ENCODE measurements around the gene MTOR. TPM values are rescaled to one million over a fixed set of nuclear protein-coding genes. Genes with fewer than 3 reads are reported as not detected.

The MTOR gene
- total RNA-seq (2021; fragmentation: NEBNext Ultra II Directional; extraction: Animal tissue kit (Norgen Biotek cat#: 25700)) (75.7 and 76.8 TPM in 2 replicates), polyA plus RNA-seq (2011; rRNA removed) (43.6 and 44.2 TPM in 2 replicates), polyA minus RNA-seq (2011; rRNA and poly(A)+ RNA removed) (144 and 175 TPM in 2 replicates)
- 47.2 TPM for polyA plus RNA-seq (2011; cell fraction: cytosol; rRNA removed)
- 103 TPM for polyA plus RNA-seq (2011; cell fraction: nucleus; rRNA removed)
- polyA plus RNA-seq (2012, experiment 1 of 2) = 61.6 to 68.2 TPM (median 64.5 TPM) in 4 replicates
- polyA plus RNA-seq (2012, experiment 2 of 2) = 6.3 TPM
- 31.7 TPM for polyA plus RNA-seq (2013, experiment 1 of 2)
- 28.2 TPM for polyA plus RNA-seq (2013, experiment 2 of 2)
- polyA minus RNA-seq (2011; cell fraction: cytosol; rRNA and poly(A)+ RNA removed) = 53.1 TPM
- polyA minus RNA-seq (2011; cell fraction: nucleus; rRNA and poly(A)+ RNA removed) = 83.0 TPM
- long read RNA-seq, experiment 1, full-length matches to known transcripts = 2 of 47 reads
- long read RNA-seq, experiment 1, partial matches to known transcripts = 34 of 47 reads
- long read RNA-seq, experiment 1, other reads (novel, unspliced or antisense) = 11 of 47 reads
- long read RNA-seq, experiment 2, partial matches to known transcripts = 0 of 1 reads
- long read RNA-seq, experiment 2, other reads (novel, unspliced or antisense) = 1 of 1 reads

DNA sequence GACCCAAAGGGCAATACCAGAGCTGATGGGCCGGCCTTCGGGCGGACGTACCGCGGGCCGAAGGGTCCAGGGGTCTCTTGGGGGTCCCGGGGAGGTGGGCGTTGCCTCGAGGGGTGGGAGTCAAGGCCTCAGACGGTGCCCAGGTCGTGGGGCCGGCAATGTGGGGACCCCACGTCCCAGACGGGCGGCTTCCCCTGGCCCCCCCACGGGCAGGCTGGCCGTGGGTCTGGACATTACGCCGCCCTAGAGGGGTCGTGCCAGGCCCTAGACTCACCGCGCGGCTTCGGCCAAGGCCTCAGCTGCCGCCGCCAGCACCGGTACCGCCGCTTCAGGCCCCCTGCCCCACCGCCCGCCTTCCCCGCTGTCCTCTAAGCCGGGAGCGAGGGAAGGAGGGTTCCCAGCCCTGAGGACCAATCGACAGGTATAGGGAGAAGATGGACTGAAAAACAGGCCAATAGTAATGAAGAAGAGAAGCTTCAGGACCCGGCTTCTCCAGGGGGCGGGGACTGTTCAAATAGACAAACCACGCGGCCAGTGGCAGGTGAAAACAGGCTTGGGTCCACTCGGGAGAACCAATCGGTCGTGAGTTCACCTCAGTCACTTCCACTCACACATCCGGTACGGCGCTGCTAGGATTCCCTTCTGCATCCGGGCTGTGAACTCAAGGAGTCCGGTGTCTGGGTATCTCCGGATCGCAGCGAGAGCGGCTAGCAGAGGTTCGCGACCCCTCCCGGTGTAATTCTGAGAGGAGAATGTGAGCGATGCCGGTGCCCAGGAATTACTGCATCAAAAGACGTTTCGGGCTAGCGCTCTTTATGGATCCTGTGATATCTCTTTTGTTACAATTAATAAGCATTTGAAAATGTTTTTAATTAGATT is at the start of gene MTOR:
Gene MTOR (minus strand): TSS at position 381 of the 879 bp plus-strand sequence. CDS start 3,142 bp downstream, outside the sequence.
- H2AK5ac ChIP-seq (ENCODE audit: low read depth, low read length) = no peak within 1 kb of the TSS
- H3K4me3 ChIP-seq (ENCODE audit: extremely low read depth in 1 of 4, insufficient read depth in 2 of 4, low read depth in 3 of 4, low read length in 4 of 4) = peak within 1 kb of the TSS; percentile 86 to 90 (median 88)
- H3K23ac ChIP-seq (ENCODE audit: insufficient read length) = no peak within 1 kb of the TSS
- H4K20me1 ChIP-seq (replicated peaks in 1 of 2; ENCODE audit: control insufficient read depth in 1 of 2, insufficient read depth in 2 of 2, low read length in 2 of 2) = no peaks in the 10 kb centered on the region
- CTCF ChIA-PET (ENCODE audit: partially characterized antibody) = interaction anchor here (0.9 to 3.9 kb wide), 7 partner anchors 10 to 383 kb away, joined by 3 to 19 read pairs (median 4); partner anchors contain the start of gene UBIAD1
- FAIRE-seq = peak; percentile 92
- H2BK5ac ChIP-seq (ENCODE audit: low read depth, low read length) = no peak within 1 kb of the TSS
- peak within 1 kb of the TSS; percentile 71 for H3K18ac ChIP-seq (ENCODE audit: extremely low read depth, low read length)
- no peak within 1 kb of the TSS for H4K91ac ChIP-seq (replicated peaks; ENCODE audit: insufficient read length, low read length)
- H4K8ac ChIP-seq (ENCODE audit: extremely low read depth, insufficient read depth, low read length) = peak within 1 kb of the TSS; percentile 92; the same call in 1 of the 2 replicates
- H3K4ac ChIP-seq (replicated peaks; ENCODE audit: insufficient read length, low read depth, low read length) = no peak within 1 kb of the TSS
- H2AFZ ChIP-seq (ENCODE audit: low read length) = 0 out of 2 replicates have a peak within 1 kb of the TSS, but pooled peaks have one; percentile 37
- no peak within 1 kb of the TSS for H2BK15ac ChIP-seq (ENCODE audit: low read length)
- peak within 1 kb of the TSS; percentile 42 for H3K56ac ChIP-seq (replicated peaks; ENCODE audit: insufficient read length, low read depth, low read length)
- no peak within 1 kb of the TSS for H3K14ac ChIP-seq (ENCODE audit: insufficient read length)
- no peak within 1 kb of the TSS for H2BK20ac ChIP-seq (ENCODE audit: low read length)
- peaks cover 2% of the 10 kb centered on the region; the same call in 1 of the 2 replicates for H3K23me2 ChIP-seq (ENCODE audit: low read depth, low read length)
- peak; percentile 94 to 98 for DNase-seq (ENCODE audit: low read depth in 1 of 2, low spot score in 2 of 2)
- peak within 1 kb of the TSS; percentile 79 to 95 (median 81); a peak in 6 of 7 replicates for H3K9ac ChIP-seq (replicated peaks in 1 of 4; ENCODE audit: extremely low read depth in 1 of 4, low read depth in 3 of 4, low read length in 3 of 4)
- no peaks in the 10 kb centered on the region for H3K9me3 ChIP-seq (ENCODE audit: insufficient read depth in 2 of 2, low read depth in 1 of 2, low read length in 1 of 2)
- H3K4me1 ChIP-seq (replicated peaks in 1 of 4; ENCODE audit: control insufficient read depth in 3 of 4, insufficient read depth in 4 of 4, low read length in 3 of 4) = no peaks in the 10 kb centered on the region; a peak in 1 of 7 replicates
- H2BK12ac ChIP-seq (ENCODE audit: low read depth, low read length) = 0 out of 2 replicates have a peak within 1 kb of the TSS, but pooled peaks have one; percentile 3
- peak within 1 kb of the TSS; percentile 81 to 91 for H3K4me2 ChIP-seq (ENCODE audit: insufficient read depth in 1 of 2, low read depth in 2 of 2, low read length in 2 of 2)
- WGBS, 2 experiments (ENCODE audit: extremely low coverage in 1 of 2, insufficient coverage in 1 of 2, insufficient read length in 1 of 2, insufficient replicate concordance in 2 of 2, low coverage in 1 of 2, low lambda C conversion rate in 2 of 2, missing lambda C conversion rate in 1 of 2) = 2% methylated on average over 37 of the region's 60 CpGs; no CpG with 5 or more reads in 1 of the 2 experiments
- no peaks in the 10 kb centered on the region for H3K79me1 ChIP-seq (ENCODE audit: low read depth, low read length)
- peaks cover 0 to 13% of the 10 kb centered on the region in 2 experiments; a peak in 2 of 4 replicates for H3K79me2 ChIP-seq (ENCODE audit: control insufficient read depth in 1 of 2, insufficient read depth in 2 of 2, low read length in 2 of 2)
- H3K27ac ChIP-seq (ENCODE audit: low read depth, low read length) = peak within 1 kb of the TSS; percentile 60; the same call in 1 of the 2 replicates
- H3K27me3 ChIP-seq (replicated peaks in 1 of 4; ENCODE audit: control insufficient read depth in 3 of 4, extremely low read depth in 1 of 4, insufficient read depth in 3 of 4, low read length in 3 of 4) = no peaks in the 10 kb centered on the region
- H3K36me3 ChIP-seq (ENCODE audit: control insufficient read depth in 2 of 4, insufficient read depth in 4 of 4, low read length in 3 of 4) = peaks cover 6 to 20% (median 19%) of the 10 kb centered on the region in 4 experiments
- H4K5ac ChIP-seq (ENCODE audit: insufficient read length, low read depth, low read length) = peak within 1 kb of the TSS; percentile 60
- H2BK120ac ChIP-seq (replicated peaks; ENCODE audit: low read depth, low read length) = no peak within 1 kb of the TSS
- POLR2A ChIA-PET (ENCODE audit: partially characterized antibody) = interaction anchor here (0.7 to 2.1 kb wide), 14 partner anchors 9 to 648 kb away, joined by 3 to 17 read pairs (median 3); partner anchors contain the start of genes EXOSC10, SRM, TARDBP and UBIAD1
- no peak for TF ChIP-seq SAP30 (IDR thresholded peaks at IDR 0.05; ENCODE audit: insufficient read depth, insufficient replicate concordance, low read length)
- no peak for TF ChIP-seq GTF2F1 (IDR thresholded peaks at IDR 0.05; ENCODE audit: borderline replicate concordance, low read depth, low read length)
- TF ChIP-seq NRF1 (IDR thresholded peaks at IDR 0.05; ENCODE audit: low read depth, low read length) = no peak
- peak; percentile 61; the same call in 1 of the 2 replicates for TF ChIP-seq RBBP5 (IDR thresholded peaks at IDR 0.05; ENCODE audit: borderline replicate concordance, low read depth, low read length)
- no peak for TF ChIP-seq RNF2 (IDR thresholded peaks at IDR 0.05; ENCODE audit: borderline replicate concordance, low read depth, low read length, missing control alignments, poor library complexity, severe bottlenecking)
- peak; percentile 99 for TF ChIP-seq SP1 (IDR thresholded peaks at IDR 0.05; ENCODE audit: low read depth, low read length)
- TF ChIP-seq TAF7 (optimal IDR thresholded peaks at IDR 0.05; ENCODE audit: borderline replicate concordance, low read depth, low read length) = peak; percentile 69

Data from H1 (cell line).